ENCODE data around the gene SLC6A8. TPM values are rescaled to one million over a fixed set of nuclear protein-coding genes. Genes with fewer than 3 reads are reported as not detected.
A peak's percentile ranks its signal among the peaks of the same experiment; 100 is the strongest.

Gene SLC6A8
- total RNA-seq, 1 donor from 2014 or later, result 56.8 TPM

GRCh38 chrX:153707406-153707805 is 19.7 kb downstream of the SLC6A8 start:
- H3K9me3 Mint-ChIP-seq, result no peaks in the 10 kb centered on the region
- peaks cover 3% of the 10 kb centered on the region for H3K36me3 Mint-ChIP-seq
- no peaks in the 10 kb centered on the region for H3K27me3 Mint-ChIP-seq

GRCh38 chrX:153708415-153708814 is 20.7 kb downstream of the SLC6A8 start:
- peaks cover 6% of the 10 kb centered on the region for H3K36me3 Mint-ChIP-seq
- TF ChIP-seq, protein P1, sequence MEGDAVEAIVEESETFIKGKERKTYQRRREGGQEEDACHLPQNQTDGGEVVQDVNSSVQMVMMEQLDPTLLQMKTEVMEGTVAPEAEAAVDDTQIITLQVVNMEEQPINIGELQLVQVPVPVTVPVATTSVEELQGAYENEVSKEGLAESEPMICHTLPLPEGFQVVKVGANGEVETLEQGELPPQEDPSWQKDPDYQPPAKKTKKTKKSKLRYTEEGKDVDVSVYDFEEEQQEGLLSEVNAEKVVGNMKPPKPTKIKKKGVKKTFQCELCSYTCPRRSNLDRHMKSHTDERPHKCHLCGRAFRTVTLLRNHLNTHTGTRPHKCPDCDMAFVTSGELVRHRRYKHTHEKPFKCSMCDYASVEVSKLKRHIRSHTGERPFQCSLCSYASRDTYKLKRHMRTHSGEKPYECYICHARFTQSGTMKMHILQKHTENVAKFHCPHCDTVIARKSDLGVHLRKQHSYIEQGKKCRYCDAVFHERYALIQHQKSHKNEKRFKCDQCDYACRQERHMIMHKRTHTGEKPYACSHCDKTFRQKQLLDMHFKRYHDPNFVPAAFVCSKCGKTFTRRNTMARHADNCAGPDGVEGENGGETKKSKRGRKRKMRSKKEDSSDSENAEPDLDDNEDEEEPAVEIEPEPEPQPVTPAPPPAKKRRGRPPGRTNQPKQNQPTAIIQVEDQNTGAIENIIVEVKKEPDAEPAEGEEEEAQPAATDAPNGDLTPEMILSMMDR (conservative IDR thresholded peaks at IDR 0.05), result peak; percentile 75
- no peak for DNase-seq (ENCODE audit: extremely low spot score, unreplicated experiment)
- peaks cover 10% of the 10 kb centered on the region for H3K4me1 Mint-ChIP-seq (ENCODE audit: unreplicated experiment)
- H3K4me3 Mint-ChIP-seq, result peak overlapping the region; percentile 34
- H3K9me3 Mint-ChIP-seq, result no peaks in the 10 kb centered on the region
- H3K27ac Mint-ChIP-seq, result peak overlapping the region; percentile 77
- H3K27me3 Mint-ChIP-seq, result no peaks in the 10 kb centered on the region

More at GRCh38 chrX:153707406-153707805, 19.7 kb downstream of the SLC6A8 start:
- no peak for DNase-seq (ENCODE audit: extremely low spot score, unreplicated experiment)
- TF ChIP-seq, protein P1 (conservative IDR thresholded peaks at IDR 0.05), result no peak
- Mint-ChIP-seq H3K4me1 (ENCODE audit: unreplicated experiment) (peaks cover 10% of the 10 kb centered on the region), H3K27ac (no peak overlapping the region), H3K4me3 (no peak overlapping the region)

DNA sequence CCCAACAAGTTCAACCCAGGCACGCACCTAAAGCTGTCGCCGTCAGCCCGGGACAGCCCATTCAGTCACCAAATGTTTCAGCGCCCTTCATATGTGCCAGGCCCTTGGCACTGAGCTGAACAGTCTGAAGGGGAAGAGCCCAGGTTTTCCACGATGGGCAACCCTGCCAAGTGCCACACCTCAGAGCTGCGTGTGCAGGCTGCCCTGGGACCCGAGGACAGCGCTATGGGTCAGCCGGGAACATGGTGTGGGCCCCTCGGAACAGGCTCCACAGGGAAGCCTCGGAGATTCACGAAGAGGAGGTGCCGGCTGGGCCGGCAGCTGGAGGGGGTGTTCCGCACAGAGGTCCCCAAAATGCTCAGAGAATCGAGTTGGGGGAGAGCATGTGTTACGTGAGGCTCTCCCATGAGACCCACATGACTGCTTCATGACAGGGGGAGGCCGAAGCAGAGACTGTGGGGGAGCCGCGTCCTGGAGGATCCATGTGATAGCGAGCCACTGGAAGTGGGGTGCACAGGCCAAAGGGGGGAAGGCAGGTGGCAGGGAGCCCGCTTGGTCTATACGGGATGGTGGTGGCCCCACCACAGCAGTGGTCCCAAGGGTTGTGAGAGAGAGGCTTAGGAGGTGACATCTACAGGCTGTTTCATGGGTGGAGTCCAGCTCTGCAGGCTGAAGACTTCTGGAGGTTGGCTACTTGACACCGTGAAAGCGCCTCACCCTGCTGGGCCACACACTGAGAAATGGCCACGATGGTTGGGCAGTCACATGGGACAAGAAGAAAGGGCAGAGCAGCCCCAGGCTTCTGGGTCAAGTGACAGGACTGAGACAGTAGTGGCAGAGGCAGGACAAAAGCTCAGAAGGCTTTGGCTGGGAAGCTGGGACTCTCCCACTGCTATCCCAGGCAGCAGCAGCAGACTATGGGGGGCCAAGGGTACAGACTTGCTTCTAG is 22.3 kb downstream of the SLC6A8 start:
- no peaks in the 10 kb centered on the region for H3K9me3 Mint-ChIP-seq
- peaks cover 10% of the 10 kb centered on the region for H3K4me1 Mint-ChIP-seq (ENCODE audit: unreplicated experiment)
- H3K36me3 Mint-ChIP-seq, result peaks cover 11% of the 10 kb centered on the region
- no peaks in the 10 kb centered on the region for H3K27me3 Mint-ChIP-seq
- TF ChIP-seq, protein P1 (conservative IDR thresholded peaks at IDR 0.05), result no peak
- H3K4me3 Mint-ChIP-seq, result no peak overlapping the region
- no peak for DNase-seq (ENCODE audit: extremely low spot score, unreplicated experiment)
- H3K27ac Mint-ChIP-seq, result no peak overlapping the region

DNA sequence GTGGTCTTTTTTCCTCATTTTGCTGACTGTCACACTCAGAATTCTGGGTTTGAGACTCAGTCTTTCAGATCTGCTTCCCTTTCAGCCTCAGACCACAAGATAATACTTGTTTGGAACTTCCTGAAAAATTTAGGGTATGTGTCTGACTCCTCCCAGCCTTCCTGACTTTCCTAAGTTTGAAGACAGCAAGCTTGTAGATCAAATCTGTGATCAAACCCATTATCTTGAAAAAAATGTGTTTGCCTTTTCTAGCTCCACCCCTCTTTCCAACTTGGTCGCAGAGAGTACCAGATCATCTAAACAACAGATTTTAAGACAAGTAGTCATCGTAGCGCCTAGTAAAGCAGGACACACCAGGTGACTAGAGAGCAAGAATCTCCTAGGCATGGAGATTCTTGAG is 26.5 kb downstream of the SLC6A8 start:
- no peak for DNase-seq (ENCODE audit: extremely low spot score, unreplicated experiment)
- H3K4me1 Mint-ChIP-seq (ENCODE audit: unreplicated experiment), result no peaks in the 10 kb centered on the region
- TF ChIP-seq, protein P1 (conservative IDR thresholded peaks at IDR 0.05), result no peak
- no peak overlapping the region for H3K27ac Mint-ChIP-seq
- H3K27me3 Mint-ChIP-seq, result no peaks in the 10 kb centered on the region
- peaks cover 16% of the 10 kb centered on the region for H3K36me3 Mint-ChIP-seq
- no peaks in the 10 kb centered on the region for H3K9me3 Mint-ChIP-seq
- no peak overlapping the region for H3K4me3 Mint-ChIP-seq

- TF ChIP-seq, protein P1 (conservative IDR thresholded peaks at IDR 0.05), result no peak
- no peak overlapping the region for H3K27ac Mint-ChIP-seq
- no peaks in the 10 kb centered on the region for H3K9me3 Mint-ChIP-seq
- no peak for DNase-seq (ENCODE audit: extremely low spot score, unreplicated experiment)
- H3K4me1 Mint-ChIP-seq (ENCODE audit: unreplicated experiment), result peaks cover 6% of the 10 kb centered on the region
- no peaks in the 10 kb centered on the region for H3K27me3 Mint-ChIP-seq
- H3K36me3 Mint-ChIP-seq, result peaks cover 19% of the 10 kb centered on the region
- H3K4me3 Mint-ChIP-seq, result no peak overlapping the region
Observed at GRCh38 chrX:153717445-153717844, 29.7 kb downstream of the SLC6A8 start.

Data from type B pancreatic cell (in vitro differentiated cells).